RKO (cell line): ENCODE results near the gene GALE.
"Not testable (repeated sequence)": the region's sequence is repeated elsewhere in the genome, so short reads cannot be mapped to it uniquely, and the experiment has no call there.

Experiments used
- DNase-seq: peaks from one replicate; pipeline ENCODE4 v3.0.0-alpha.2; 2016; ENCODE audit warnings: low spot score

GALE gene

DNA sequence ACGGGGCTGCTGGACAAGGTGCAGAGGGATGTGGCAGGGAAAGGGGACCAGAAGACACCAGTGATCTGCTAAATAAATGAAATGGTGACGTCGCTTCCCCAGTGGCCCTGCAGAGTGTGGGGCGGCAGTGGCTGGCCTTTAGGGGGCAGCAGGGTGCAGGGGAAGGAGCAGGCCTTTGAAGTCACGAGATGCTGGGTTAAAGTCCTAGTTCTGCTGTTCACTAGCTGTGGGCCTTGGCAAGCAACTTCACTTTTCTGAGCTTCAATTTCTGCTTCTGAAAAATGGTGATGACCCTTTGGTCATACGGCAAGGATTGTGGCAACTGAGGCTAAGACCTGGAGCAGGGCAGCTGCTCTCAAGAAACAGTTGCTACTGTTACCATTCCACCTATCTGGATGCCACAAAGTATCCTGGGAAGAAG lies 9.2 kb upstream of the GALE start:
- DNase-seq: peak; percentile 72

DNA sequence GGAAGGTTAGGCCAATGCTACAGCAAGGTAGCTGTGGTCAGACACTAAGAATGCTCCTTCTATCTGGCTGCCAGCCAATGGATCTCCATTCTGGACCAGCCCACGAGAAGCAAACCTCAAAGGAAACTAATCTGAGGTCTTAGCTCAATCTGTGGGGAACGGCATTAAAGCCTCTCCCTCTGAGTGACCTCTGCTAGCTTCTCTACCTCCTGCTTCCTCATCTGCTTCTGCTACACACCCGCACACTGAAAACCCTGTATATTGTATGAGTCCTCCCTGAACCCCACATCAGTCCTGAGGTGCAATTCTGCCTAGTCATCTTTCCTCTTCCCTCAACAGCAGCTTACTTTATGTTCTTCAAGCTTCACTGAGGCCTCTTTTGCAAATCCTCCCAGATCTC lies 6.9 kb upstream of the GALE start:
- DNase-seq: no peak

DNA sequence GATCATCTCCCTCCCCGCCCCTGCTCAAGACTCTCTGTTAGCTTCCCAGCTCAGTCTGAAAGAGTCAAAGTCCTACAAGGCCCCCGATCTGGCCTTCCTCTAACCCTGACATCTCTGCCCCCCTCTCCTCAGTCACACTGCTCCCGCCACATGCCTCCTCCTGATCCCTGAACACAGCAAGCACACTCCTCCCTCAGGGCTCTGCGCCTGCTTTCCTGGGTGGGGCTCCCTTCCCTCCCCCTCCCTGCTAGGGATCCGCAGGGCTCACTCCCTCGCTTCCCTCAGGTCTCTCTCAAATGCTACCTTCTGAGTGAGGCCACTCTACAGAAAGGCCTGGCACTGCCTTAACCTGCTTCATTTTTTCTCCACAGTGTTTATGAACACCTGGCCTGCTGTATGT lies 5.7 kb upstream of the GALE start:
- no peak for DNase-seq

DNA sequence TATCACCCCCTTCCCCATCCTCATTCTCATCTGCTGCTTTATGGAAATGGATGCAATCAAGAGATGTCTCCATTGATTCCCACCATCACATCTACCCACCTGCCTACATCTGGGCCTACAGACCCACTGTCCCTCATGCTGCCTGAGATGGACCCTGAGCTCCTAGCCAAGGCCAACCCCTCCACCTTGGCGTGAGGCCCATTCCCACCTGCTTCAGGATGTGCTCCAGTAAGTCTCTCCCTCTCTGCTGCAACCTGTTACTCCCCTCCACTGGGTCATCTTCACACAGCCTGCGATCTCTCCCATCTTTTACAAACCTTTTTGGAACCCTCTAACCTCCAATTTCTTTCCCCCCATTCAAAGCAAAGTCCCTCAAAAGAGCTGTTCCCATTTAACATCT lies 4.5 kb upstream of the GALE start:
- no peak for DNase-seq

DNA sequence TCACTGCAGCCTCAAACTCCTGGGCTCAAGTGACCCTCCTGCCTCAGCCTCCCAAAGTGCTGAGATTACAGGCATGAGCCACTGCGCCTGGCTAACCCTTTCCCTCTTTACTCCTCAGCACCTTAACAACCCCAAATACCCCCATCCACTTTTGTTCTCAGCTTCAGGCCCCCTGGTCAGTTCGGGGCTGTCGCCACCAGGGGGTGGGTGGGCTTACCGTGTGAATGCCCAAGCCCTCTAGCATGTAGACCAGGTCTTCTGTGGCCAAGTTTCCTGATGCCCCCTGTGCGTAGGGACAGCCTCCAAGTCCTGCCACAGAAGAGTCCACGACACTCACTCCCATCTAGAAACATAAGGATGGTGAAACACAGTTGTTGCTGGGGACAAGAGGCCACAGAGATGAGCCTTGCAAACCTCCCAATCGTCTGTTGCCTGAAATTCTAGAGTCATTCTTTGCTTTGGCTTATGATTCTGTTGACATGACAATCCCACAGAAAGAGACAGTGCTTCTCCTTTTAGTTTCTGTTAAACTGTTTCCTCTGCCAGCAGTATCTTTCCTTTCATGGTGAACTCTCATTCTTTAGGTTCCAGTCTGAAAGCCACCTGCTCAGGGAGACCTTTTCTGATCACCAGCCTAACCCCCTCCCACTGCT lies 3.8 kb upstream of the GALE start:
- DNase-seq: no peak

DNA sequence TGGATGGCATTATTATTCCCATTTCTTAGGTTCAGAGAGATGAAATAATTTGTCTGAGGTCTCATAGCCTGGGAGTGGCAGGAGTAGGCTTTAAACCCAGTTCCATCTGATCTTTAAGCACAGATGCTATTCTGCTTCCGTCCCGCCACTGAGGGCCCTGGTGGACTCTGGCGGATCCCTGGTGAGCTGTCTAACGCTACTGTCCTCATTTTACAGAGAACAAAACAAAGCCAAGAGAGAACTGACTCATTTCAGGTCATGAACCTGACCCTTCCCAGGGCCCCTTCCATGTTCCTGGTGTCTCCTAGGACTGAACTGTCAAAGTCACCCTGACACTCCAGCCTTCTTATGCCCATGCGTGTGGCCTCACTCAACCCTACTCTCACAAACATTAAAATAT lies 3.1 kb upstream of the GALE start:
- no peak for DNase-seq

DNA sequence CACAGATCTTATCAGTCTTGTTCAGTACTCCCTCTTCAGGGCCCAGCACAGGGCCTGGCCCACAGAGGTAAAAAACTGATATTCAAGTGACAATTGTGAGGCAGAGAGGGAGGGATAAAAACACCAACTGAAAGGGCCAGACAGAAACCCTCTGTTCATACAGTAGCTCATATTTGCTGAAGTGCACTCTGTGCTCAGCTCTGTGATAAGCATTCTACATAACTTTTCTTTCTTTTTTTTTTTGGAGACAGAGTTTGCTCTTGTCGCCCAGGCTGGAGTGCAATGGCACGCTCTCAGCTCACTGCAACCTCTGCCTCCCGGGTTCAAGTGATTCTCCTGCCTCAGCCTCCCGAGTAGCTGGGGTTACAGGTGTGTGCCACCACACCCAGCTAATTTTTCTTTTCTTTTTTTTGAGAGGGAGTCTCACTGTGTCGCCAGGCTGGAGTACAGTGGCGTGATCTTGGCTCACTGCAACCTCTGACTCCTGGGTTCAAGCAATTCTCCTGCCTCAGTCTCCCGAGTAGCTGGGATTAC lies 2.3 kb upstream of the GALE start:
- not testable (repeated sequence) for DNase-seq

DNA sequence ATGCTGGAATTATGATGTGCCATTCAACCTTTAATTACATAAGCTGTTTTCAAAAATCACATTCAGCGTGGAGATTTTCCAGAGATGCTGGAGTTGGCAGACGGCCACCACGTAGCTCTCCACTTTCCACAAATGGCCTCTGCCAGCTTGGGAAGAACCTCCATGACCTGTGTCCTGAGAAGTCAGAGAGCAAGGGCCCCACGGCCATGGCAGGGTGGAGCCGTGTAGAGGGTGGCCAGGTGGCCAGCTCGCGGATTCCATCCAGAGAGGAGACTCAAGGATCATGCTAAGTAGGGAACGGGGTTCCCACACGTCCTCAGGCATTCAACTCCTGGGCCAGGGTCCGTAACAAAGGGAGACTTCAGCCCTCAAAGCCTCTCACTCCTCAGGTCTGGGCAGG lies 1.3 kb upstream of the GALE start:
- no peak for DNase-seq

DNA sequence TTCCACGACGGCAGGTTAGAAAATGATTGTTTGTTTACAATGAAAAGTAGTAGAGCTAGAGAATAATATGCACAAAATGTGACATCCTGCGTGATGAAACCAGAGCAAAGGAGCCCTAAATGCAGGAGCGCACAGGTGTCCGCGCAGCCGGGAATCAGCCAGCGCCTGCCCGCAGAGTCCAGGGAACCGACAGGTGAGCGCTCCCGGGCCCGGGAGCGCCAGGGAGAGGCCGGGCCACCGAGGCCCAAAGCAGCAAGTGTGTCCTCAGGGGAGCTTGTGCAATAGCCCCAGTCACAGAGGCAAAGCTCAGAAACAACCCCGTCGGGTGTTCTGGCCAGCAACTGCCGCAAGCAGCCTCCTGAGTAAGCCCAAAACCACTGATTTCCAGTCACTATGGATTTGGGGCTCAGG lies 789 bp upstream of the GALE start:
- no peak for DNase-seq

DNA sequence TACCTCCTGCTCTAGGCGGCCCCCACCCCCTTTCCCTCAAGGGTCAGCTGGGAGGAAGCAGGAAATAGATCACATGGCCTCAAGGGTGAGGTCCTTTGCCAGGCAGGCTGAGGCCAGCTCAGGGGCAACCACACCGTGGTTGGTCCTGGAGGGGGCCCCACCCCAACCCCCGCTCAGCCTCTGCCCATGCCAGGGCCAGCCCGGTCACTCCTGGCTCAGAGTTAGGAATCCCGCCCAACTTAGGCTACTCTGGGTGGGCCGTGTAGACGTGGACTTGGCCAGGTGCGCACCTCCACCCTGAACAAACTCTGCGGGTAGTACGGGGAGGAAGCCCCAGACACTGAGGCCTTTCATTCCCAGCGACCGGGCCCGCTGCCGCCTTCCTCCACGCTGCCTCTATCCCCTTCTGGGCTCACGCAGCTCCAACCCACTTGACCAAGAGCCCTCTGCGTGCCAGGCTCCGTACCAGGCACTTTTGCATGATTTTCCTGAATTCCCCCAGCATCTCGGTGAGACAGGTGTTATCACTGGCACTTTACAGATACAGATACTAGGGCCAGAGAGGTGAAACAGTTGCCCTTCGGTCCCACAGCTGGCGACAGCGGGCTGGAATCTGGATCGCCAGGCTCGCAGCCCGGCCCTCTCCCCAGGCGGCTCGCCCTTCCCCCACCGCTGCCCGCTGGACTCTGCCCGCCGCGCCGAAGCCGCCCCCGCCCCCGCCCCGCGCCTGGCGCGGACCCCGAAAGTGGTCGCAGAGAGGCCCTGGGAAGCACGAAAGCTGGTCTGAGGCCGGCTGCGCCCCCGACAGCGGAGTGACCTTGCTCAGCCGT lies 769 bp downstream of the GALE start:
- DNase-seq: peak; percentile 94

DNA sequence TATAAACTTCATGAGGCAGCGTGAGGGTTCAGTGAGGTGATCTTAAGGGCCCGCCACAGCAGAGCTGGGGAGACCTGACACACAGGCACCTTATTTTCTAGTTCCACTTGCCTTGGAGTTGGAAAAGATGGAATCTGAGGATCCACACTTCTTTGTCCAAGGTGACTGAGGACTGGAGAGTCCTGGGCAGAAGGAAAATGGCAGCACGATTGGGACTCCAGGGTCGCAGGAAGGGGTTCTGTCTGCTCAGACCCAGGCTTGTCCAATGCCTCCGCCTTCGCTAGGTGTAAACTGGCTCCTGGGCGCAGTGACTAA lies 1.3 kb downstream of the GALE start:
- DNase-seq: no peak

DNA sequence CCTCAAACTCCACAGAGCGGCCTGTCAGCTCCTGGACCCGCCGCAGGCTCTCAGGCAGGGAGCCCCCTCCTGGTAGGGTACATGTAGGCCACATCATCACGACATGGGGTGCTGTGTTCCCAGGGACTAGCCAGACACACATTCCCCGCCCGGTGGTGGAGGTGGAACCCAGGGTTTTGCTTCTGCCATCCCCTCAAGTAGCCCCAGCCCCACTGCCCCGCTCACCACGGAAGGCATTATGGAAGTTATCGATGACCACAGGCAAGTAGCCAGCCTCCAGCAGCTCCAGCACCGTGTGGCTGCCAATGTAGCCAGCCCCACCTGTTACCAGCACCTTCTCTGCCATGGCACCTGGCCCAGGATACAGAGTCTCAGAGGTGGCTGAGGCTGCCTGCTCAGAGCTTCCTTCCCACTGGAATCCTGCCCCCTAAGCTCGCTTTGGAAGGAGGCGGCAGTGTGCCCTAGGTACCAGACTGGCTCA lies 1.9 kb downstream of the GALE start:
- DNase-seq: peak; percentile 30

DNA sequence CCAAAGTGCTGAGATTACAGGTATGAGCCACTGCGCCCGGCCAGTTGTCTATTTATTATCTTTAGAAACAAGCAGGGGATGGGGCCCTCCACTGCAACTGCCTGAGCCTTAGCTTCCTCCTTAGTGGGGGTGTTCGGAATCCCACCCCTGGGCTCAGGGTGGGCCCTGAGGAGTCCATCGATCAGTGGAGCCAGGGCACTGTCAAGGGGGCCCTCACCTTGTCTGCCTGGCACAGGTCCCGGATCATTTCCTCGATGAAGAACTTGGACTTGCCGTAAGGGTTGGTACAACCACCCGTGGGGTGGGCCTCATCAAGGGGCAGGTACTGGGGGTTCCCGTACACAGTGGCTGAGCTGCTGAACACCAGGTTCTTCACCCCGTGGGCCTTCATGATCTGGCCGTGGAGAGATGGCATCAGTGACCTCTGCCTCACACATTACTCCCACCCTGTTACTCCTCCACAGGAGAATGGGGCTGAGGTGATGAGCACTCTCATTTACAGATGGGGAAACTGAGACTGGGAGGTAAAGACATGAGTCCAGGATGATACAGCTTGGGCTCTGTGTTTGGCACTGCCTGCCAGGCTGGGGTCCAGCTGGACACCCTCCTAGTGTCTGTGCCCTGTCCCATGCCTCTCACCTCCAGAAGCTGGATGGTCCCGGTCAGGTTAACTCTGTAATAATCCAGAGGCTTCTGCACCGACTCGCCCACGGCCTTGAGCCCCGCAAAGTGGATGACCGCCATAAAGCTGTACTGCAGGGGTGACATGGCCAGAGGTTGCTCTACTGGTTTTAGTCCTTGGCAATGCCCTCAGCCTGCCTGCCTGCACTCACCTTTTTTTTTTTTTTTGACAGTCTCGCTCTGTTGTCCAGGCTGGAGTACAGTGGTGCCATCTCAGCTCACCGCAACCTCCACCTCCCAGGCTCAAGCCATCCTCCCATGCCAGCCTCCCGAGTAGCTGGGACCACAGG lies 2.8 kb downstream of the GALE start:
- DNase-seq: no peak

DNA sequence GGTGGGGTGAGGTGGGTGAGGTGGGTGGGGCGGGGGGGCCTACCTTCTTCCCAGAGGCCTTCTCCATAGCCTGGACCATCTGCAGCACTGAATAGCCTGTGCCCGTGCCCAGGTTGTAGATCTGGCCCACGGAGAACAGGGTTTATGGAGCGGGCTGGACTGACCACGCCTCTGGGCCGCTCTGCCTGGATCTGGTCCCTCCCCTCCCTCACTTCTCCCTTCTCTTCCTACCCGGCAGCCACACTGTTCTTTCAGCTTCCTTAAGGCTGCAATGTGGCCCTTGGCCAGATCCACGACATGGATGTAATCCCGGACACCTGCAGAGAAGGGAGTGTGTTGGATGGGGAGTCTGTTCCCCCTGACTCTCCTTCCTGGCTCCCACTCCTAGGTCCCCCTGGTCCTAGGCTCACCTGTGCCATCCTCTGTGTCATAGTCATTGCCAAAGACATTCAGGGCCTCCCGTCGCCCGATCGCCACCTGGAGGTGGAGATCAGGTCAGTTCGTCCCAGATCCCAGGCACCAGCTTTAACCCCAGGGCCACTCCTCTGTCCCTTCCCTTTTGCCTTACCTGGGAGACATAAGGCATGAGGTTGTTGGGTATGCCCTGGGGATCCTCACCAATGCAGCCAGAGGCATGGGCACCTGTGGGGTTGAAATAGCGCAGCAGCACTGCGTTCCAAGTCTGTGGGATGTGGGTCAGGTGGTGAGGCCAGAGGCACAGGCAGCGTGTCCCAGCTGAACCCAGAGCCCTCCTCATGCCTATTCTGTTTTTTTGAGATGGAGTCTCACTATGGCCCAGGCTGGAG lies 3.9 kb downstream of the GALE start:
- no peak for DNase-seq

DNA sequence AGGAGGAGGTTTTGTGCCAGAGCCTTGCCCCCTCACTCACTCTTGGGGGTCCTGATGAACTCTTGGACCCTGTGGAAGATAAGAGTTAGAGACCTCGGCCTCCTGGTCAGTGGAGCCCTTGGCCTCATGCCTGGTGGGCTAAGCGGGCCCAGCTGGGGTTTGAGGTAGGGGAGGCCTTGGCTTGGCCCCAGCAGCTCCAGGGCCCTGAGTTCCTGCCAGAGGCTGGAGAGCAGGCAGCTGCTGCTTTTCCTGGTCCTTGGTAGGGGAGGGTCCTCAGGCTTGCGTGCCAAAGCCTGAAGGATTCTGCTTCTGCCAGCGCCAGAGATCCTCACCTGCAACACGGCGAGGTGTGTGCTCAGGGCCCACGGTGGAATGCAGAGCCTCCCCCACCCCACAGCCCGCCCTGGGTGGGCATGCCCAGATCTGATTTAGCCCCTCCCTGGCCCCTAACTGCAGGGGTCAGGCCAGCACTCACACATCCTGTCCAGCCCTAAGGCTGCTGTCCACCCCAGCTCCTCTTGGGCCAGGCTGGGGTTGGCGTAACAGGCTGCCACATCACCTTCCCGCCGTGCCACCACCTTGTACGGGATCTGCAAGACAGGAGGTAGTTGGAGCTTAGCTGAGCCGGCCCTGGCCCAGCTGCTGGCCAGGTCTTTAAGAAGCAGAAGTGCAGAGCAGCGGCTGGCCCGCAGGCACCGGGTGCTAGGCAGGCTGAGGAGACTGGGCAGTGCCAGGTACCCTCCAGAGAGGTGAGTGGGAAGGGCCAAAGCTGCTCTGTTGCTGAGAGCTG lies 4.7 kb downstream of the GALE start:
- no peak for DNase-seq

DNA sequence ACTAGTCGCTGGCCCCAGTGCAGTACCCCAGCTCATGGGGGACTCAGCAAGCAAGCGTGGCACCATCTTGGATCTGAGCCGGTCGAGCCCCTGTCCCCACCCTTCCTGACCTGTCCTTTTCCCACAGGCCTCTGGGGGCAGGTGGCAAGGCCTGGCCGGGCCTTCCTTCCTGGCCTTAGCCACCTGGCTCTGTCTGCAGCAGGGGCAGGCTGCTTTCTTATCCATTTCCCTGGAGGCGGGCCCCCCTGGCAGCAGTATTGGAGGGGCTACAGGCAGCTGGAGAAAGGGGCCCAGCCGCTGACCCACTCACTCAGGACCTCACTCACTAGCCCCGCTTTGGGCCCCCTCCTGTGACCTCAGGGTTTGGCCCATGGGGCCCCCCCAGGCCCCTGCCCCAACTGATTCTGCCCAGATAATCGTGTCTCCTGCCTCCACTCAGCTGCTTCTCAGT lies 5.8 kb downstream of the GALE start:
- not testable (repeated sequence) for DNase-seq

DNA sequence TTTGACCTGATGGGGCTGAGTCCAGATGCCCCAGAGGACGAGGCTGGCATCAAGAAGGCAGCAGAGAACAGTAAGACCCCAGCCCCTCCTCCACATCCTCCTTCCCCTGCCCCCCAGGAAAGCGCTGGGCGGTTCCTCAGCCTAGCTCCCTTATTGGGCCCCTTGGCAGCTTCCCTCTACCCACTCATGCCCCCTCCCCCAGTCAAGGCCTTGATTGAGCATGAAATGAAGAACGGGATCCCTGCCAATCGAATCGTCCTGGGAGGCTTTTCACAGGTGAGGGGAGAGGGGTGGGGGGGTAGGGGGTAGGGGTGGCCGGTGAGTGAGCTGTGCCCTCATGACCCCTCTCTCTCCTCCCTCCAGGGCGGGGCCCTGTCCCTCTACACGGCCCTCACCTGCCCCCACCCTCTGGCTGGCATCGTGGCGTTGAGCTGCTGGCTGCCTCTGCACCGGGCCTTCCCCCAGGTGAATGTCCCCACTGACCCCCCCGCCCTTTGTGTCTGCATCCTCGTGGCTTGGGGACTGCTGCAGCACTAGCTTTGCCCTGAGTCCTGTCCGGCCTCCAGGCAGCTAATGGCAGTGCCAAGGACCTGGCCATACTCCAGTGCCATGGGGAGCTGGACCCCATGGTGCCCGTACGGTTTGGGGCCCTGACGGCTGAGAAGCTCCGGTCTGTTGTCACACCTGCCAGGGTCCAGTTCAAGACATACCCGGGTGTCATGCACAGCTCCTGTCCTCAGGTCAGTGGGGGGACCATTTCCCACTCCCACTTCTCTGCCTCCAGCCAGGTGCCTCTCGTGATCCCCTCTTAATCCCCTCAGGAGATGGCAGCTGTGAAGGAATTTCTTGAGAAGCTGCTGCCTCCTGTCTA lies 6.5 kb downstream of the GALE start:
- DNase-seq: no peak

DNA sequence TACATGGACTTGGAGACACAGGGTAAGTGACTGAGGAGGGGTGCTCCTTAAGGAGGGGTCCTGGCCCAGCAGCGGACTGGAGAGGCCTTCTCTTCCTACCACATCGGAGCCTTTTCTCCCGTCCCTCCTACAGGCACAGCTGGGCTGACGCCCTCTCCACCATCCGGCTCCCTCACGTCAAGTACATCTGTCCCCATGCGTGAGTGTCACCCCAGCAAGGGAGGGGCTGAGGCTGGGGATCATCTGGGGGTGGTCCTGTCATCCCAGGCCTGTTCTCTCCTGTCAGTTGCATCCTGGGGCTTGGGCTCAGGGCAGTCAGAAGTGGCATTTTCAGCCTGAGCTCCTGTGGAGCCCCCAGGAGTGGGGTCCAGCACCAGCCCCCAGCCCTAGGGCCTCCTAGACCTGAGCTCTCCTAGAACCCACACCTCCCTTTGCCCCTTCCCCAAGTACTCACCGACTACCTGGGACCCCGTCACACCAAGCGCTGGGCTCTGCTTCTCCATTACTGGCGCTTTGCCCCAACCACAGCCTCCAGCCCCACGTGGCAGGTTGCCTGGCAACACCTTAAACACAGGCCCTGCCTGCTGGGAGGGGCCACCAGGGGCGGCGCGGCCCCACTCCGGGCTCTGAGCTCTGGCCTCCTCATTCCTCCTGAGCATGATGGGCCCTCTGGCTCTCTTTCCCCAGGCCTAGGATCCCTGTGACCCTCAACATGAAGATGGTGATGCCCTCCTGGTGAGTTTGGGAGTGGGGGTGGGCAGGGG lies 7.4 kb downstream of the GALE start:
- DNase-seq: no peak
